IMR-90 (cell line): Measurements from ENCODE around the gene RIMS1. TPM values are rescaled to one million over a fixed set of nuclear protein-coding genes. Genes with fewer than 3 reads are reported as not detected.

Experiments used
- ATAC-seq: fragments of 200-7000 bp; cut with Tn5 transposase; 2 replicates; pipeline ENCODE4 v1.9.1; 2020; ENCODE audit warnings: low read depth, mild to moderate bottlenecking, moderate library complexity
- BruUV-seq: library from RNA; stranded (reverse); fragments of 400-500 nt; replicated peaks from 2 replicates; lab custom pipeline; 2021; lab: Mats Ljungman, UMichigan
- CTCF ChIA-PET: fragments of 300-600 bp; formaldehyde crosslinking; extraction: SDS; loops from one replicate; lab custom pipeline; 2021; ENCODE audit warnings: antibody characterized with exemption; lab: Yijun Ruan, JAX
- POLR2A ChIA-PET: fragments of 300-600 bp; sonication (Branson Sonifier 250); formaldehyde crosslinking; loops from one replicate; lab custom pipeline; 2022; ENCODE audit warnings: antibody characterized with exemption; ENCODE audit not compliant: unreplicated experiment; lab: Charles Lee
- DNase-seq: peaks from one replicate; pipeline ENCODE4 v3.0.0; 2013
- H2AFZ ChIP-seq: replicated peaks from 2 replicates; pipeline ENCODE3; 2013; ENCODE audit warnings: low read length, mild to moderate bottlenecking; ENCODE audit not compliant: poor library complexity
- H2AK5ac ChIP-seq: 2 replicates; pipeline ENCODE4 v1.6.1; 2013; ENCODE audit warnings: low read depth, low read length, inconsistent platforms
- H2AK9ac ChIP-seq: replicated peaks from 2 replicates; pipeline ENCODE3; 2013; ENCODE audit warnings: mild to moderate bottlenecking, low read depth, low read length, moderate library complexity; ENCODE audit not compliant: poor library complexity
- H2BK120ac ChIP-seq: 2 replicates; pipeline ENCODE4 v1.6.1; 2013; ENCODE audit warnings: low read depth, low read length, inconsistent platforms
- H2BK15ac ChIP-seq: 3 replicates; pipeline ENCODE4 v1.6.1; 2013; ENCODE audit warnings: low read depth, low read length, inconsistent platforms
- H2BK20ac ChIP-seq: 2 replicates; pipeline ENCODE4 v1.6.1; 2013; ENCODE audit warnings: low read depth, mild to moderate bottlenecking, inconsistent platforms, low read length, moderate library complexity
- H2BK5ac ChIP-seq: 2 replicates; pipeline ENCODE4 v1.6.1; 2013; ENCODE audit warnings: mild to moderate bottlenecking, low read depth, low read length, inconsistent platforms; ENCODE audit not compliant: poor library complexity, severe bottlenecking
- H3K14ac ChIP-seq: replicated peaks from 2 replicates; pipeline ENCODE4 v1.6.1; 2013; ENCODE audit warnings: low read depth, low read length, inconsistent platforms
- H3K18ac ChIP-seq: 2 replicates; pipeline ENCODE4 v1.6.1; 2013; ENCODE audit warnings: low read depth, low read length, control low read depth
- H3K23ac ChIP-seq: 2 replicates; pipeline ENCODE4 v1.6.1; 2013; ENCODE audit warnings: low read depth, low read length, inconsistent platforms
- H3K27ac ChIP-seq: 2 replicates; pipeline ENCODE4 v1.5.1; 2013; ENCODE audit warnings: mild to moderate bottlenecking, control low read depth, low read length; ENCODE audit not compliant: insufficient read depth
- H3K27me3 ChIP-seq: 2 replicates; pipeline ENCODE4 v1.6.1; 2013; ENCODE audit warnings: low read length; ENCODE audit not compliant: control insufficient read depth, insufficient read depth
- H3K36me3 ChIP-seq: 2 replicates; pipeline ENCODE4 v1.6.1; 2013; ENCODE audit warnings: low read length, mixed read lengths; ENCODE audit not compliant: control insufficient read depth, insufficient read depth
- H3K4ac ChIP-seq: 2 replicates; pipeline ENCODE4 v1.6.1; 2013; ENCODE audit warnings: low read depth, low read length, inconsistent platforms
- H3K4me1 ChIP-seq: 2 replicates; pipeline ENCODE4 v1.6.1; 2013; ENCODE audit warnings: low read length, mixed read lengths; ENCODE audit not compliant: control insufficient read depth, insufficient read depth
- H3K4me2 ChIP-seq: 2 replicates; pipeline ENCODE4 v1.6.1; 2013; ENCODE audit warnings: low read depth, mild to moderate bottlenecking, control low read depth, low read length, moderate library complexity
- H3K4me3 ChIP-seq: 2 replicates; pipeline ENCODE4 v1.5.1; 2013; ENCODE audit warnings: low read depth, mild to moderate bottlenecking, control low read depth, low read length, moderate library complexity; ENCODE audit not compliant: insufficient read depth
- H3K56ac ChIP-seq: 2 replicates; pipeline ENCODE4 v1.6.1; 2013; ENCODE audit warnings: low read length, inconsistent platforms; ENCODE audit not compliant: insufficient read depth; ENCODE audit errors: extremely low read depth
- H3K79me1 ChIP-seq, 2 experiments: 2 replicates each; pipeline ENCODE4 v1.6.1; 2013; ENCODE audit warnings: low read length in 2 of 2, inconsistent platforms in 1 of 2, low read depth in 1 of 2
- H3K9ac ChIP-seq: 2 replicates; pipeline ENCODE4 v1.6.1; 2013; ENCODE audit warnings: low read depth, low read length, control low read depth
- H3K9me1 ChIP-seq: 2 replicates; pipeline ENCODE4 v1.6.1; 2013; ENCODE audit warnings: low read length, inconsistent platforms; ENCODE audit not compliant: insufficient read depth
- H3K9me3 ChIP-seq: 2 replicates; pipeline ENCODE4 v1.6.1; 2013; ENCODE audit warnings: low read length; ENCODE audit not compliant: control insufficient read depth, insufficient read depth
- H4K20me1 ChIP-seq: 2 replicates; pipeline ENCODE4 v1.6.1; 2013; ENCODE audit warnings: low read length, inconsistent platforms; ENCODE audit not compliant: insufficient read depth
- H4K5ac ChIP-seq: 2 replicates; pipeline ENCODE4 v1.6.1; 2013; ENCODE audit warnings: mild to moderate bottlenecking, low read depth, low read length, control low read depth
- H4K8ac ChIP-seq, 2 experiments: 2 replicates each; pipeline ENCODE4 v1.6.1; 2013; ENCODE audit warnings: low read depth in 2 of 2, low read length in 2 of 2, control low read depth in 1 of 2, inconsistent platforms in 1 of 2
- H4K91ac ChIP-seq: 2 replicates; pipeline ENCODE4 v1.6.1; 2013; ENCODE audit warnings: low read depth, low read length, inconsistent platforms; ENCODE audit not compliant: insufficient read depth
- BHLHE40 ChIP-seq: fragments of 150-350 bp; IDR thresholded peaks from 2 replicates; pipeline ENCODE4 v1.6.1; 2016; ENCODE audit warnings: mild to moderate bottlenecking, low read depth, low read length
- CHD1 ChIP-seq: IDR thresholded peaks from 2 replicates; pipeline ENCODE4 v1.6.1; 2012; ENCODE audit warnings: low read depth, low read length, improper control_type of control experiment
- CTCF ChIP-seq: conservative IDR thresholded peaks from 2 replicates; pipeline ENCODE4 v1.5.1; 2012; ENCODE audit warnings: mild to moderate bottlenecking, low read depth, low read length, improper control_type of control experiment
- ELK1 ChIP-seq: fragments of 150-350 bp; IDR thresholded peaks from 2 replicates; pipeline ENCODE4 v1.6.1; 2016; ENCODE audit warnings: low read depth, mild to moderate bottlenecking, low read length, moderate library complexity, borderline replicate concordance
- FOS ChIP-seq: fragments of 150-350 bp; IDR thresholded peaks from 2 replicates; pipeline ENCODE4 v1.6.1; 2016; ENCODE audit warnings: low read depth, low read length
- MXI1 ChIP-seq: IDR thresholded peaks from 2 replicates; pipeline ENCODE4 v1.6.1; 2012; ENCODE audit warnings: low read depth, mild to moderate bottlenecking, low read length, moderate library complexity, borderline replicate concordance
- NFE2L2 ChIP-seq: fragments of 150-350 bp; IDR thresholded peaks from 2 replicates; pipeline ENCODE4 v1.6.1; 2016; ENCODE audit warnings: low read depth, mild to moderate bottlenecking, low read length
- POLR2A ChIP-seq: IDR thresholded peaks from 2 replicates; pipeline ENCODE4 v1.6.1; 2012; ENCODE audit warnings: mild to moderate bottlenecking, low read depth, low read length
- RAD21 ChIP-seq: IDR thresholded peaks from 2 replicates; pipeline ENCODE4 v1.6.1; 2012; ENCODE audit warnings: low read length, improper control_type of control experiment
- RCOR1 ChIP-seq: IDR thresholded peaks from 2 replicates; pipeline ENCODE4 v1.6.1; 2012; ENCODE audit warnings: mild to moderate bottlenecking, low read length, improper control_type of control experiment; ENCODE audit not compliant: insufficient replicate concordance
- WGBS, 2 experiments: methylation state at CpG; one replicate each; pipeline versions ENCODE4 v1.1.5 to v1.1.7; 2013; ENCODE audit warnings: missing lambda C conversion rate in 2 of 2; ENCODE audit not compliant: insufficient read length in 1 of 2; ENCODE audit errors: extremely low coverage in 2 of 2; 5-methylcytosine and 5-hydroxymethylcytosine counted together
- dilution Hi-C: fragments of 300-500 bp; cut with HindIII; formaldehyde crosslinking; loops from one replicate; pipeline ENCODE4 v1.14.3; 2018; ENCODE audit warnings: low sequenced_read_pairs; ENCODE audit not compliant: unreplicated experiment
- in situ Hi-C: fragments of 300-500 bp; cut with MboI; formaldehyde crosslinking; loops from 3 replicates; pipeline ENCODE4 v1.14.3; 2019; ENCODE audit warnings: low sequenced_read_pairs, inconsistent platforms, mixed read lengths
- intact Hi-C: fragments of 100-400 bp; cut with micrococcal nuclease; formaldehyde crosslinking; loops from 2 replicates; pipeline ENCODE4 v1.10.0; 2022
- polyA plus RNA-seq, 3 experiments: library from polyadenylated mRNA; depleted of rRNA; stranded (reverse); fragments of >200 nt; gene quantifications; 2 replicates each; pipeline ENCODE4 v1.2.3, GENCODE V29; 2012; ENCODE audit warnings: low replicate concordance in 1 of 3
- total RNA-seq: library from RNA; depleted of rRNA; stranded (reverse); fragments of >200 nt; gene quantifications from 2 replicates; pipeline ENCODE4 v1.2.3, GENCODE V29; 2012

Gene RIMS1
- total and polyA plus RNA-seq, 2 of the 4 experiments (the other 2 are of a cell fraction) = 0.44 to 3.8 TPM

DNA sequence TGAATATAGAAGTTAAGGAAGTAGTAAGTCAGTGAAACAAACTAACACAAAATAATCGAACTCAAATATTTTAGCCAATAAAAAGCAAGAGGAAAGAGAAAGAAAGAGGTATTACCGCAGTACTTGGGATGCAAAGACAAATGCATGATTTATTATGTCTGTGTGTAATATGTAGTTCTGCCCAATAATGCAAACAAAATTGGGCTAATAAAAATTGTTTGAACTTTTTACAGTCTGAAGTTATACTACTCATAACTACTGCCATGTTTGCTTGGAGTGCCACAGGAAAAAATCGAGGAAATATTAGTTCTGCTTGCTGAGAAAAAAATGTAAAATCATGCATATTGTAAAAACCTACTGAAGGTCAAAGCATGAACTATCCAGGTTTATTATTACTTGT, 375.2 kb downstream of the RIMS1 start:
- H3K4ac ChIP-seq = no peak overlapping the region
- DNase-seq = no peak
- no peak overlapping the region for H2AK9ac ChIP-seq
- no peak overlapping the region for H4K91ac ChIP-seq
- no peak overlapping the region for H3K9ac ChIP-seq
- H2BK5ac ChIP-seq = no peak overlapping the region
- H3K36me3 ChIP-seq = no peaks in the 10 kb centered on the region
- peaks cover 2% of the 10 kb centered on the region; the same call in 1 of the 2 replicates for H3K4me1 ChIP-seq
- dilution Hi-C loops (no loop called here), in situ Hi-C loops (loop anchor here (25.0 kb wide), 1 partner anchor 326 kb away; no protein-coding TSS in a partner anchor), intact Hi-C loops (no loop called here)
- no peaks in the 10 kb centered on the region for H3K9me3 ChIP-seq
- no peak overlapping the region for H3K4me2 ChIP-seq
- H3K27me3 ChIP-seq = no peaks in the 10 kb centered on the region
- H2BK120ac ChIP-seq = no peak overlapping the region
- no peak overlapping the region for H4K5ac ChIP-seq
- H3K9me1 ChIP-seq = no peaks in the 10 kb centered on the region; the same call in 1 of the 2 replicates
- no peaks in the 10 kb centered on the region for H4K20me1 ChIP-seq
- ChIA-PET CTCF (interaction anchor here (0.6 kb wide), 1 partner anchor 677 kb away, joined by 4 read pairs; no protein-coding TSS in a partner anchor), POLR2A (no interaction called here)
- no peaks in the 10 kb centered on the region for H3K79me1 ChIP-seq
- no peak overlapping the region for H3K23ac ChIP-seq
- TF ChIP-seq POLR2A = no peak
- no peak for TF ChIP-seq MXI1
- no peak for TF ChIP-seq CTCF
- no peak for TF ChIP-seq NFE2L2
- TF ChIP-seq FOS = no peak
- TF ChIP-seq BHLHE40 = no peak
- no peak for TF ChIP-seq CHD1
- TF ChIP-seq RCOR1 = no peak
- TF ChIP-seq ELK1 = no peak
- no peak for TF ChIP-seq RAD21
- no peak overlapping the region for H3K27ac ChIP-seq
- H2AK5ac ChIP-seq = no peak overlapping the region
- H2AFZ ChIP-seq = no peak overlapping the region
- ATAC-seq = no peak
- H3K4me3 ChIP-seq = no peak overlapping the region
- no peak overlapping the region for H3K14ac ChIP-seq
- no peak overlapping the region for H2BK15ac ChIP-seq
- no CpG with 5 or more reads among the region's 3 CpGs for WGBS, 2 experiments
- no peak overlapping the region for H3K56ac ChIP-seq
- H3K18ac ChIP-seq = no peak overlapping the region
- H2BK20ac ChIP-seq = no peak overlapping the region
- BruUV-seq = no TSS peak
- no peak overlapping the region for H4K8ac ChIP-seq
